Epithelial cell of prostate (primary cell): ENCODE data around the gene PPFIBP2.
"Not testable (repeated sequence)": the region's sequence is repeated elsewhere in the genome, so short reads cannot be mapped to it uniquely, and the experiment has no call there.

Experiments used
- DNase-seq: peaks from one replicate; pipeline ENCODE4 v3.0.0-alpha.2; 2011; ENCODE audit warnings: low read depth, low spot score
- H3K27ac ChIP-seq: fragments of 450-650 bp; 2 replicates; pipeline ENCODE4 v1.5.1; 2017; ENCODE audit warnings: mild to moderate bottlenecking

Gene PPFIBP2

GRCh38 chr11:7495882-7496551, 17.8 kb upstream of the PPFIBP2 start:
- H3K27ac ChIP-seq: no peak overlapping the region
- DNase-seq: no peak

GRCh38 chr11:7498193-7498592, 15.6 kb upstream of the PPFIBP2 start:
- no peak for DNase-seq
- H3K27ac ChIP-seq: no peak overlapping the region

DNA sequence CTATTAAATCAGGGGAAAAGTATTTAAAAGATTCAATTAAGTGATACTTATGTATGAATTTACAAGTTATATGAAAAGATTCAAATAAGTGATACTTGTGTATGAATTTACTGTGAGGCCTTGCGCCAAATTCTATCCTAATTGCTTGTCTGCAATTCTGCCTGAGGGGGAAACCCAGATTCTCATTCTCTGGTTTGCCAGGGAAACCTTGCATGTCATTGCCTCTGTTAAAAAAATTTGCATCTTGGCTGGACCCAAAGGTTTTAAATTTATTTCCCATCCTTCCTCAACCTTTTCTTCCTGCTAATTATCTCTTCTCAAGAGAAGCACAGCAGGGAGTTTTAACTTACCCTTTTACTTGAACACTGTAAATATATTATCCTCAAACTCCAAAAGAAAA, 14.7 kb upstream of the PPFIBP2 start:
- H3K27ac ChIP-seq: no peak overlapping the region
- DNase-seq: no peak

- no peak overlapping the region for H3K27ac ChIP-seq
- no peak for DNase-seq
Observed at GRCh38 chr11:7500251-7500650, 13.5 kb upstream of the PPFIBP2 start.

DNA sequence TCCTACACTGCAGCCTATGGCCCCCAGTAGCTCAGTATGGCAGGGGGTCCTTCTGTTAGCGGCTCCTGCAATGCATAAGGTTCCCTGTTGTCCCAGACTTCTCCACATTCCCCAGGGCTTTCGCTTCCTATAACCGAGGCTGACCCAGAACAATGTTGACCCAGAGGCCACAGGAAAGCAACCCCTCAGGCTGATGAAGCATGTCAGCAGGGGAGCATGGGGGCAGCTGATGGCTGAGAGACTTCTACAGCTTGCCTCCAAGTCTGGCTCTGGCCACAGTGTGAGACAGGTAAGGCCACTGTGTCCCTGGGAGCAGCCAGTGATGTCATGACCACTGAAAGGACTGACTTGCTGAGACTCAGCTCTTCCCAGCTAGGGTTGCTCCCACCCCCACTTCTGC, 12.5 kb upstream of the PPFIBP2 start:
- no peak overlapping the region for H3K27ac ChIP-seq
- DNase-seq: no peak

GRCh38 chr11:7501894-7502293, 11.9 kb upstream of the PPFIBP2 start:
- H3K27ac ChIP-seq: no peak overlapping the region
- no peak for DNase-seq

- no peak overlapping the region for H3K27ac ChIP-seq
- DNase-seq: no peak
Observed at GRCh38 chr11:7506243-7506642, 7.6 kb upstream of the PPFIBP2 start.

DNA sequence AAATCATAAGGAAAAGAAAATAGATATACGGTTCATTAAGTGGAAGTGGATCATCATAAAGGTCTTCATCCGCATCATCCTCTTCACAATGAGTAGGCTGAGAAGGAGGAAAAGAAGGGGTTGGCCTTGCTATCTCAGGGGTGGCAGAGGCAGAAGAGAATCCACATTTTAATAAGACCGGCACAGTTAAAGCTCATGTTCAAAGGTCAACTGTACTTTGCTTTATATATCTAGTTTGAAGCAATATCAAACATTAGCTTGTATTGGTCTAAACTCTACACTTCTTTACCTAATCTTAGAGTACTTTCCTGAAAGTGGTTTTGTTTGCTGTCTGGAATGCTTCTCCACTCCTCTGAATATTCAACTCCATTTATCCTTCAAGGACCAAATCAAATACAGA, 5.7 kb upstream of the PPFIBP2 start:
- no peak for DNase-seq
- H3K27ac ChIP-seq: no peak overlapping the region

- DNase-seq: no peak
- H3K27ac ChIP-seq: no peak overlapping the region
Observed at GRCh38 chr11:7509966-7510365, 3.8 kb upstream of the PPFIBP2 start.

DNA sequence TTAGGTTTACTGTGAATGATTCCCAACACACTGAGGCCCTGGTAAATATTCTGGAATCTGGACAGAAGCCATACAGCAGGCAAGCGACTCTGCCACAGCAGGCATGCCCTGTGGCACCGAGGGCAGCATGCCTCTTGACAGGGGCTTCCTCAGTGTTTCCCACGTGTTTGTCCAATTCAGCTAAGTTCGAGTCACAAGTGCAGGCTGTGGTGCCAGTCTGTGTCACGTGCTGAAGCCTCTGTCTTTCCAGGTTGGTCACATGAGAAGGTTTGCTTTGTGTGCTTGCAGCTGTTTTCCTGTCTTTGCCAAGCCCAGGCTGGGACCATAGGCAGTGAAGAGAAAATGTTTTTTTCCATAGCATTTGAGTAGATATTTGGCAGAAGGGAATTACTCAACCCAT, 2.4 kb upstream of the PPFIBP2 start:
- H3K27ac ChIP-seq: no peak overlapping the region
- no peak for DNase-seq

GRCh38 chr11:7512525-7513233, 1.1 kb upstream of the PPFIBP2 start:
- H3K27ac ChIP-seq: peak overlapping the region; percentile 62
- no peak for DNase-seq

DNA sequence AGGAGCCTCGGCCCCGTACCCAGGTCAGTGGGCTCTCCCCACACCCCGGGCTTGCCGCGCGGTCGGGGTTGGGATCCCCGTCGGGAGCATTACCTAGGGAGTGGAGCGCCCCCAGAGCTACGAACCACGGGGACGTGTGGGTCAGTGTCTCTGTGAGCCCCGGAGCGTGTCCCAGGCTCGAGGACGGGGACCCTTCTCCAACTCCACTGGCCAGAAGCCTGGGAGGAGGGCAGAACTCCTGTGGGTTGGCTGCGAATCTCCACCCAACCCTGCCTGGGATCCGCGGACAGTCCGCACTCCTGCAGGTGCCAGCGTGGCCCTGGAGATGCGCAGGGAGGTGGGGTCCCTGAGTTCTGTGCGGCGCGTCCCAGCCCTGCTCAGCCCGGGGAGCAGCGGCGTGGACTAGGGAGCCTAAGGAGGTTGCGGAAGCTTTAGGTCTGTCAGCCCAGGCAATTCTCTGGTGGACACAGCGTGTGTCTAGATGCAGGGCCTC, 346 bp downstream of the PPFIBP2 start:
- peak overlapping the region; percentile 62 for H3K27ac ChIP-seq
- DNase-seq: no peak

DNA sequence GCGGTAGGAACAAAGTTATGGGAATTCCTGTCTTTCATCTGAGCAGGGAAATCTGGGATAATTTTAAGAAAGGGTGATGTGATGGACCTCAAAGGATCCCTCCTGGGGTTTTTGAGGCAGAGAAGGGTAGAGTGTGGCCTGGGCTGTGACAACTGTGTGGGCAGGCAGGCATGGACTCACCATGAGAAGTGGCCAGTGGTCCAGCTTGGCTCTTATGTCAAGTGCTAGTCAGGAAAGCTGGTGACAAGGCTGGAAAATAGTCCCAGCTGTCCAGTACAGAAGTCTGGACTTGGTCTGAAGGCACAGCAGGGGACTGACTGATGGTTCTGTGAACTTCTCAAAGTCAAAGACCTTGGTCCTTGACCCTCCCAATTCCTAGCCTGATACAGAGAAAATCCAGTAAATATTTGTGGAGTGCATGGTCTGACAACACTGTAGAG, 1.7 kb downstream of the PPFIBP2 start:
- DNase-seq: no peak
- H3K27ac ChIP-seq: no peak overlapping the region

- no peak for DNase-seq
- H3K27ac ChIP-seq: no peak overlapping the region
Observed at GRCh38 chr11:7516475-7516874, 2.7 kb downstream of the PPFIBP2 start.

GRCh38 chr11:7517743-7518142, 3.9 kb downstream of the PPFIBP2 start:
- H3K27ac ChIP-seq, DNase-seq: not testable (repeated sequence)

DNA sequence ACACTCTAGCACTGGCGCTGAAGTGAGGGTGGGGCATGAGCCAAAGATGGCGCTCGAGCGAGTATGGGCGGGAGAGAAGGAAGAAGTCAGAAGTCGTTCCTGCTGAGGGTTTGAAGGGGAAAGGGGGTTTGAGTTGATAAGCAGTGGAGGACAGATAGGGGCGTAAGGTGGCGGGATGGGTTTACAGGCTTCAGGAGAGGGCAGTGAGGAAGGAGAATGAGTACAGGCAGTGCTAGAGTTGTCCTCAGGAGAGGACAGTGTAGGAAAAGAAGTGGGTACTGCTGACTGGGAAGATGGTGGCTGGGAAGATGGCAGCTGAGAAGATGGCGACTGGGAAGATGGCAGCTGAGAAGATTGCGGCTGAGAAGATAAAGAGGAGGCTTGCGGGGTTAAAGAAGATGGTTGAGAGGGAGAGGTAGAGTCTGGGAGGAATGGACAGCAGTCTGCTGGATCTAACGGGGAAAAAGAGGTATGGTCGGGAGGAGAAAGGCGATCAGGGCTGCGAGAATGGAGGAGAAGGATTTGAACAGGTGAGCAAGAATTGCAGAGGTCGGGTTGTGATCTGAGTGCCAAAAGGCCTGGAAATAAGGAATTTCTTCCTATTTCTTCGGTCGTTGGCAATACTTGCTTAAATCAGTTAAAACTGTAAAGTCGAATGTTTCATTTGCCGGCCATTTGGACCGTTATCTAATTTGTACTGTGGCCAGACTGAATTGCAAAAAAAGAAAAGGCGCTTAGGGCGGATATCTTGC, 5.2 kb downstream of the PPFIBP2 start:
- DNase-seq: no peak
- H3K27ac ChIP-seq: no peak overlapping the region

DNA sequence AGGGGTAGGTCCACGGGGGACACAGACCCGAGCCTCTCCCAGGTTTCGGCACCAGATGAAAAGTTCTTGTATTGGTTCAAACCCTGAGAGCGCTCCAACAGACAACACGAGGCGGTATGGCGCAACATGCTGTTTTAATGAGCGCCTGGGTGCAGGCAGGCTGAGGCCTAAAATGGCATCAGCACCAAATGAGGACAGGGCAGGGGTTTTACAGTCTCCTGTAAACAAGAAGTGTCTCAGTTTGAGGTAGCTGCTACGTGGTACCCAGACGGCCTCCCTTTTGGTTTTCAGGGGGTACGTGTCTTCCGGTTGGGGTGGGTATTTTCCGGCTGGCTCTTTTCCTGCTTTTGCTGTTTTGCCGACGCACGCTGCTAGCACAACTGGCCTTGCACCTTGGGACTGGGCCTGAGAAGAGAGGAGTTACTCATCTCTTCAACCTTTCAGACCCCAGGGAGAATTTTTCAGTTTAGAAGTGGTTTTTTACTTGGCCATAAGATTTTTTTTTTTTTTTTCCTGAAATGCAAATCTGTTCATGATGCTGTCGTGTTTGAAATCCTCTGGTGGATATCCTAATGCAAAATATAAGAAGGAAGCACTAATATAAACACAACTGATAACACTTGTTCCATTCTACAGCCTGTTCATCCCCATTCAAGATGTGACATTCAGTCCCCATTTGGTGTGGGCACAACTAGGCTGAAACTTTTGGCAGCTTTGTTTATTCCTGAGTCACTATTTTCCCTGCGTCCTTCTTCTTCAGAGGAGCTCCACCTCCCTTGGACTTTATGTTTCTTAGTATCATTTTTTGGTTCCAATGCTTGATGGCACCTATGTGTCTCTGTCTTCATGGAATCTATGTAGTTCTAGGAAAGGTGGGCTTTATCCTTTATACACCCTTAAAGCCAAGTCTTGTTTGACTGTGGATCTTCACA, 6.5 kb downstream of the PPFIBP2 start:
- no peak overlapping the region for H3K27ac ChIP-seq
- DNase-seq: no peak

- DNase-seq: no peak
- H3K27ac ChIP-seq: no peak overlapping the region
Observed at GRCh38 chr11:7520981-7521487, 7.2 kb downstream of the PPFIBP2 start.

- H3K27ac ChIP-seq: no peak overlapping the region
- DNase-seq: no peak
Observed at GRCh38 chr11:7522121-7522520, 8.3 kb downstream of the PPFIBP2 start.

GRCh38 chr11:7522546-7522945, 8.7 kb downstream of the PPFIBP2 start:
- DNase-seq: no peak
- no peak overlapping the region for H3K27ac ChIP-seq
